GM23338 (cell line): ENCODE data around the gene MLLT3. TPM values are rescaled to one million over a fixed set of nuclear protein-coding genes. Genes with fewer than 3 reads are reported as not detected.

Source experiments
- ATAC-seq: fragments of 200-7000 bp; cut with Tn5 transposase; 3 replicates; pipeline ENCODE4 v1.9.1; 2020
- DNase-seq: peaks from one replicate; pipeline ENCODE4 v3.0.0-alpha.2; 2015; ENCODE audit warnings: low spot score
- H2AFZ ChIP-seq: fragments of 200-600 bp; sonication (generic); 2 replicates; pipeline ENCODE4 v1.8.0; 2016; ENCODE audit warnings: antibody characterized with exemption, mild to moderate bottlenecking, moderate library complexity
- H3F3A ChIP-seq: fragments of 200-600 bp; sonication (generic); replicated peaks from 2 replicates; pipeline ENCODE4 v1.8.0; 2017; ENCODE audit warnings: antibody characterized with exemption, mixed run types, low read depth
- H3K27ac ChIP-seq: fragments of 200-600 bp; sonication (generic); 2 replicates; pipeline ENCODE4 v1.6.1; 2016; ENCODE audit warnings: low read depth
- H3K27me3 ChIP-seq: fragments of 200-600 bp; sonication (generic); 2 replicates; pipeline ENCODE4 v1.8.0; 2016; ENCODE audit warnings: mild to moderate bottlenecking, mixed run types, moderate library complexity; ENCODE audit not compliant: insufficient read depth
- H3K36me3 ChIP-seq: fragments of 200-600 bp; sonication (generic); 2 replicates; pipeline ENCODE4 v1.8.0; 2016; ENCODE audit warnings: mild to moderate bottlenecking; ENCODE audit not compliant: insufficient read depth
- H3K4me1 ChIP-seq: fragments of 200-600 bp; sonication (generic); 2 replicates; pipeline ENCODE4 v1.8.0; 2016; ENCODE audit warnings: mild to moderate bottlenecking, moderate library complexity; ENCODE audit not compliant: insufficient read depth
- H3K4me2 ChIP-seq: fragments of 200-600 bp; sonication (generic); 2 replicates; pipeline ENCODE4 v1.7.1; 2017; ENCODE audit warnings: mixed run types
- H3K4me3 ChIP-seq: fragments of 200-600 bp; sonication (generic); 2 replicates; pipeline ENCODE4 v1.6.1; 2016; ENCODE audit warnings: mixed run types
- H3K79me2 ChIP-seq: fragments of 200-600 bp; sonication (generic); replicated peaks from 2 replicates; pipeline ENCODE4 v1.8.0; 2017; ENCODE audit warnings: mild to moderate bottlenecking; ENCODE audit not compliant: insufficient read depth
- H3K9me2 ChIP-seq: fragments of 200-600 bp; sonication (generic); 2 replicates; pipeline ENCODE4 v1.8.0; 2017; ENCODE audit not compliant: insufficient read depth
- H4K20me1 ChIP-seq: fragments of 200-600 bp; sonication (generic); replicated peaks from 2 replicates; pipeline ENCODE4 v1.8.0; 2017; ENCODE audit warnings: mild to moderate bottlenecking; ENCODE audit not compliant: insufficient read depth
- H3K27ac Mint-ChIP-seq: 2 replicates; pipeline ENCODE4 v1.8.0; 2020; ENCODE audit warnings: inconsistent platforms, mild to moderate bottlenecking, moderate library complexity, mixed read lengths
- H3K27me3 Mint-ChIP-seq: 3 replicates; pipeline ENCODE4 v1.8.0; 2022; ENCODE audit warnings: low read depth, mild to moderate bottlenecking, moderate library complexity, mixed read lengths, inconsistent platforms; ENCODE audit not compliant: insufficient read depth, poor library complexity
- H3K36me3 Mint-ChIP-seq: 3 replicates; pipeline ENCODE4 v1.8.0; 2021; ENCODE audit warnings: low read depth, mild to moderate bottlenecking, inconsistent platforms, moderate library complexity, mixed read lengths
- H3K4me1 Mint-ChIP-seq: 3 replicates; pipeline ENCODE4 v1.8.0; 2020; ENCODE audit warnings: mild to moderate bottlenecking, inconsistent platforms, mixed read lengths
- H3K4me3 Mint-ChIP-seq: 3 replicates; pipeline ENCODE4 v1.8.0; 2021; ENCODE audit warnings: moderate library complexity, mild to moderate bottlenecking, inconsistent platforms, mixed read lengths
- H3K9me3 Mint-ChIP-seq: 3 replicates; pipeline ENCODE4 v1.8.0; 2020; ENCODE audit warnings: moderate library complexity, mild to moderate bottlenecking, inconsistent platforms, mixed read lengths
- ETS1 ChIP-seq: IDR thresholded peaks from 2 replicates; pipeline ENCODE4 v1.6.1; 2016; ENCODE audit warnings: antibody characterized with exemption
- EZH2 ChIP-seq: fragments of 200-600 bp; sonication (generic); IDR thresholded peaks from one replicate; pipeline ENCODE4 v1.8.0; 2017; ENCODE audit warnings: antibody characterized with exemption, mild to moderate bottlenecking, low read depth; ENCODE audit not compliant: unreplicated experiment
- EZH2phosphoT487 ChIP-seq: fragments of 200-600 bp; sonication (generic); IDR thresholded peaks from one replicate; pipeline ENCODE4 v1.8.1; 2018; ENCODE audit warnings: antibody characterized with exemption; ENCODE audit not compliant: unreplicated experiment
- JUNB ChIP-seq: IDR thresholded peaks from one replicate; pipeline ENCODE4 v1.6.1; 2016; ENCODE audit warnings: antibody characterized with exemption; ENCODE audit not compliant: unreplicated experiment
- REST ChIP-seq: IDR thresholded peaks from one replicate; pipeline ENCODE4 v1.6.1; 2018; ENCODE audit warnings: antibody characterized with exemption; ENCODE audit not compliant: unreplicated experiment
- STAT1 ChIP-seq: IDR thresholded peaks from one replicate; pipeline ENCODE4 v1.6.1; 2016; ENCODE audit warnings: antibody characterized with exemption; ENCODE audit not compliant: unreplicated experiment
- ZNF331 ChIP-seq: fragments of 250-450 bp; sonication (Bioruptor Pico); IDR thresholded peaks from 2 replicates; pipeline ENCODE4 v1.5.0; 2020; ENCODE audit warnings: low read depth, mild to moderate bottlenecking, moderate library complexity
- polyA plus RNA-seq: library from polyadenylated mRNA; unstranded; fragments of >200 nt; fragmentation: Nextera tagmentation; extraction: Ambion mirVana; gene quantifications from 2 replicates; pipeline ENCODE4 v1.2.1, GENCODE V29; 2016
- total RNA-seq: library from RNA; depleted of rRNA; stranded (reverse); fragments of >200 nt; shearing (Covaris generic); gene quantifications from 2 replicates; pipeline ENCODE4 v1.2.3, GENCODE V29; 2014
- TF ChIP-seq, protein P1 (sequence below), 2 experiments: fragments of 200-600 bp in 1 of 2; sonication (generic) in 1 of 2; conservative IDR thresholded peaks; 2 replicates each; pipeline versions ENCODE4 v1.5.1 to v1.6.1; 2016 to 2017; ENCODE audit warnings: antibody characterized with exemption in 2 of 2, low read depth in 2 of 2, mild to moderate bottlenecking in 2 of 2, moderate library complexity in 1 of 2
- TF ChIP-seq, protein P2 (sequence below): fragments of 250-450 bp; sonication (Bioruptor Pico); IDR thresholded peaks from 2 replicates; pipeline ENCODE4 v1.5.0; 2020; ENCODE audit warnings: mild to moderate bottlenecking, moderate library complexity

The MLLT3 gene
- total and polyA plus RNA-seq, 2 experiments from 2014 or later, result 7.5 to 9.5 TPM

GRCh38 chr9:20650313-20650712 lies 28.0 kb upstream of the MLLT3 start:
- H3K4me1 Mint-ChIP-seq, result peaks cover 3% of the 10 kb centered on the region; the same call in 2 of the 3 replicates
- DNase-seq (no peak), ATAC-seq (no peak)
- Histone ChIP-seq H3K4me3 (no peak overlapping the region), H3K4me1 (no peaks in the 10 kb centered on the region), H2AFZ (no peak overlapping the region), H3K27me3 (no peaks in the 10 kb centered on the region), H3K27ac (no peak overlapping the region), H3K9me2 (no peaks in the 10 kb centered on the region), H3K36me3 (no peaks in the 10 kb centered on the region), H3K79me2 (no peaks in the 10 kb centered on the region), H4K20me1 (no peaks in the 10 kb centered on the region), H3F3A (no peaks in the 10 kb centered on the region), H3K4me2 (no peak overlapping the region)
- H3K4me3 Mint-ChIP-seq, result no peak overlapping the region
- H3K27me3 Mint-ChIP-seq, result no peaks in the 10 kb centered on the region
- TF ChIP-seq JUNB (no peak), ETS1 (no peak), EZH2phosphoT487 (no peak), REST (no peak), STAT1 (no peak), EZH2 (no peak), ZNF331 (CRISPR knock-in tag) (no peak)
- TF ChIP-seq, protein P1, sequence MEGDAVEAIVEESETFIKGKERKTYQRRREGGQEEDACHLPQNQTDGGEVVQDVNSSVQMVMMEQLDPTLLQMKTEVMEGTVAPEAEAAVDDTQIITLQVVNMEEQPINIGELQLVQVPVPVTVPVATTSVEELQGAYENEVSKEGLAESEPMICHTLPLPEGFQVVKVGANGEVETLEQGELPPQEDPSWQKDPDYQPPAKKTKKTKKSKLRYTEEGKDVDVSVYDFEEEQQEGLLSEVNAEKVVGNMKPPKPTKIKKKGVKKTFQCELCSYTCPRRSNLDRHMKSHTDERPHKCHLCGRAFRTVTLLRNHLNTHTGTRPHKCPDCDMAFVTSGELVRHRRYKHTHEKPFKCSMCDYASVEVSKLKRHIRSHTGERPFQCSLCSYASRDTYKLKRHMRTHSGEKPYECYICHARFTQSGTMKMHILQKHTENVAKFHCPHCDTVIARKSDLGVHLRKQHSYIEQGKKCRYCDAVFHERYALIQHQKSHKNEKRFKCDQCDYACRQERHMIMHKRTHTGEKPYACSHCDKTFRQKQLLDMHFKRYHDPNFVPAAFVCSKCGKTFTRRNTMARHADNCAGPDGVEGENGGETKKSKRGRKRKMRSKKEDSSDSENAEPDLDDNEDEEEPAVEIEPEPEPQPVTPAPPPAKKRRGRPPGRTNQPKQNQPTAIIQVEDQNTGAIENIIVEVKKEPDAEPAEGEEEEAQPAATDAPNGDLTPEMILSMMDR (conservative IDR thresholded peaks at IDR 0.05; ENCODE audit: low read depth in 2 of 2), result no peak
- TF ChIP-seq, protein P2, sequence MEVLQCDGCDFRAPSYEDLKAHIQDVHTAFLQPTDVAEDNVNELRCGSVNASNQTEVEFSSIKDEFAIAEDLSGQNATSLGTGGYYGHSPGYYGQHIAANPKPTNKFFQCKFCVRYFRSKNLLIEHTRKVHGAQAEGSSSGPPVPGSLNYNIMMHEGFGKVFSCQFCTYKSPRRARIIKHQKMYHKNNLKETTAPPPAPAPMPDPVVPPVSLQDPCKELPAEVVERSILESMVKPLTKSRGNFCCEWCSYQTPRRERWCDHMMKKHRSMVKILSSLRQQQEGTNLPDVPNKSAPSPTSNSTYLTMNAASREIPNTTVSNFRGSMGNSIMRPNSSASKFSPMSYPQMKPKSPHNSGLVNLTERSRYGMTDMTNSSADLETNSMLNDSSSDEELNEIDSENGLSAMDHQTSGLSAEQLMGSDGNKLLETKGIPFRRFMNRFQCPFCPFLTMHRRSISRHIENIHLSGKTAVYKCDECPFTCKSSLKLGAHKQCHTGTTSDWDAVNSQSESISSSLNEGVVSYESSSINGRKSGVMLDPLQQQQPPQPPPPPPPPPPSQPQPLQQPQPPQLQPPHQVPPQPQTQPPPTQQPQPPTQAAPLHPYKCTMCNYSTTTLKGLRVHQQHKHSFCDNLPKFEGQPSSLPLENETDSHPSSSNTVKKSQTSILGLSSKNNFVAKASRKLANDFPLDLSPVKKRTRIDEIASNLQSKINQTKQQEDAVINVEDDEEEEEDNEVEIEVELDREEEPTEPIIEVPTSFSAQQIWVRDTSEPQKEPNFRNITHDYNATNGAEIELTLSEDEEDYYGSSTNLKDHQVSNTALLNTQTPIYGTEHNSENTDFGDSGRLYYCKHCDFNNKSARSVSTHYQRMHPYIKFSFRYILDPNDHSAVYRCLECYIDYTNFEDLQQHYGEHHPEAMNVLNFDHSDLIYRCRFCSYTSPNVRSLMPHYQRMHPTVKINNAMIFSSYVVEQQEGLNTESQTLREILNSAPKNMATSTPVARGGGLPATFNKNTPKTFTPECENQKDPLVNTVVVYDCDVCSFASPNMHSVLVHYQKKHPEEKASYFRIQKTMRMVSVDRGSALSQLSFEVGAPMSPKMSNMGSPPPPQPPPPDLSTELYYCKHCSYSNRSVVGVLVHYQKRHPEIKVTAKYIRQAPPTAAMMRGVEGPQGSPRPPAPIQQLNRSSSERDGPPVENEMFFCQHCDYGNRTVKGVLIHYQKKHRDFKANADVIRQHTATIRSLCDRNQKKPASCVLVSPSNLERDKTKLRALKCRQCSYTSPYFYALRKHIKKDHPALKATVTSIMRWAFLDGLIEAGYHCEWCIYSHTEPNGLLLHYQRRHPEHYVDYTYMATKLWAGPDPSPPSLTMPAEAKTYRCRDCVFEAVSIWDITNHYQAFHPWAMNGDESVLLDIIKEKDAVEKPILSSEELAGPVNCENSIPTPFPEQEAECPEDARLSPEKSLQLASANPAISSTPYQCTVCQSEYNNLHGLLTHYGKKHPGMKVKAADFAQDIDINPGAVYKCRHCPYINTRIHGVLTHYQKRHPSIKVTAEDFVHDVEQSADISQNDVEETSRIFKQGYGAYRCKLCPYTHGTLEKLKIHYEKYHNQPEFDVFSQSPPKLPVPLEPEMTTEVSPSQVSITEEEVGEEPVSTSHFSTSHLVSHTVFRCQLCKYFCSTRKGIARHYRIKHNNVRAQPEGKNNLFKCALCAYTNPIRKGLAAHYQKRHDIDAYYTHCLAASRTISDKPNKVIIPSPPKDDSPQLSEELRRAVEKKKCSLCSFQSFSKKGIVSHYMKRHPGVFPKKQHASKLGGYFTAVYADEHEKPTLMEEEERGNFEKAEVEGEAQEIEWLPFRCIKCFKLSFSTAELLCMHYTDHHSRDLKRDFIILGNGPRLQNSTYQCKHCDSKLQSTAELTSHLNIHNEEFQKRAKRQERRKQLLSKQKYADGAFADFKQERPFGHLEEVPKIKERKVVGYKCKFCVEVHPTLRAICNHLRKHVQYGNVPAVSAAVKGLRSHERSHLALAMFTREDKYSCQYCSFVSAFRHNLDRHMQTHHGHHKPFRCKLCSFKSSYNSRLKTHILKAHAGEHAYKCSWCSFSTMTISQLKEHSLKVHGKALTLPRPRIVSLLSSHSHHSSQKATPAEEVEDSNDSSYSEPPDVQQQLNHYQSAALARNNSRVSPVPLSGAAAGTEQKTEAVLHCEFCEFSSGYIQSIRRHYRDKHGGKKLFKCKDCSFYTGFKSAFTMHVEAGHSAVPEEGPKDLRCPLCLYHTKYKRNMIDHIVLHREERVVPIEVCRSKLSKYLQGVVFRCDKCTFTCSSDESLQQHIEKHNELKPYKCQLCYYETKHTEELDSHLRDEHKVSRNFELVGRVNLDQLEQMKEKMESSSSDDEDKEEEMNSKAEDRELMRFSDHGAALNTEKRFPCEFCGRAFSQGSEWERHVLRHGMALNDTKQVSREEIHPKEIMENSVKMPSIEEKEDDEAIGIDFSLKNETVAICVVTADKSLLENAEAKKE (CRISPR knock-in tag), result no peak
- 0 out of 3 replicates have a peak, but pooled peaks cover 6% of the 10 kb centered on the region for H3K36me3 Mint-ChIP-seq
- H3K27ac Mint-ChIP-seq, result no peak overlapping the region
- H3K9me3 Mint-ChIP-seq, result no peaks in the 10 kb centered on the region; the same call in 2 of the 3 replicates
